GM12878 (cell line): ENCODE data around the gene AGBL1. TPM values are rescaled to one million over a fixed set of nuclear protein-coding genes. Genes with fewer than 3 reads are reported as not detected.

ENCODE experiments used
- ATAC-seq: fragments of 200-7000 bp; cut with Tn5 transposase; 3 replicates; pipeline ENCODE4 v1.9.1; 2020; ENCODE audit warnings: mild to moderate bottlenecking, moderate library complexity
- BruUV-seq: library from RNA; stranded (reverse); fragments of 400-500 nt; replicated peaks from 2 replicates; lab custom pipeline; 2021; lab: Mats Ljungman, UMichigan
- CTCF ChIA-PET: fragments of 300-600 bp; sonication (Branson Sonifier 250); formaldehyde crosslinking; extraction: SDS; loops from one replicate; lab custom pipeline; 2021; ENCODE audit warnings: inconsistent platforms; lab: Yijun Ruan, JAX
- POLR2A ChIA-PET: fragments of 350-600 bp; formaldehyde crosslinking; extraction: SDS; loops from one replicate; lab custom pipeline; 2021; ENCODE audit warnings: inconsistent platforms; lab: Charles Lee
- RAD21 ChIA-PET: fragments of 300-600 bp; sonication (Branson Sonifier 250); formaldehyde crosslinking; loops from one replicate; lab custom pipeline; 2023; ENCODE audit warnings: antibody characterized with exemption; ENCODE audit not compliant: unreplicated experiment; lab: Charles Lee
- SMC1A ChIA-PET: fragments of 300-600 bp; sonication (Branson Sonifier 250); formaldehyde crosslinking; loops from one replicate; lab custom pipeline; 2023; ENCODE audit not compliant: unreplicated experiment, uncharacterized antibody; lab: Charles Lee
- DNase-seq: peaks from one replicate; pipeline ENCODE4 v3.0.0-alpha.2; 2011; ENCODE audit warnings: low read depth, low spot score
- FAIRE-seq: peaks from 3 replicates; lab custom pipeline; 2011; peaks lifted over from hg19 to GRCh38; lab: Jason Lieb, UNC
- H2AFZ ChIP-seq: 2 replicates; pipeline ENCODE4 v1.6.0; 2011; ENCODE audit warnings: low read depth, low read length, control low read depth; ENCODE audit not compliant: control insufficient read depth
- H3K27ac ChIP-seq: 2 replicates; pipeline ENCODE4 v1.5.1; 2011; ENCODE audit warnings: control low read depth; ENCODE audit not compliant: control insufficient read depth, insufficient read depth
- H3K27me3 ChIP-seq, 2 experiments: replicated peaks in 1 of 2; 2 replicates each; pipeline versions ENCODE4 v1.6.0 to v1.6.1; 2011; ENCODE audit warnings: low read length in 1 of 2; ENCODE audit not compliant: control insufficient read depth in 2 of 2, insufficient read depth in 2 of 2
- H3K36me3 ChIP-seq, 2 experiments: 2 replicates each; pipeline ENCODE4 v1.5.1; 2011; ENCODE audit warnings: low read length in 1 of 2; ENCODE audit not compliant: control insufficient read depth in 2 of 2, insufficient read depth in 2 of 2
- H3K4me1 ChIP-seq: 2 replicates; pipeline ENCODE4 v1.6.1; 2011; ENCODE audit warnings: mild to moderate bottlenecking, low read length, moderate library complexity, mixed read lengths; ENCODE audit not compliant: control insufficient read depth, insufficient read depth
- H3K4me2 ChIP-seq: 2 replicates; pipeline ENCODE4 v1.6.0; 2011; ENCODE audit warnings: control low read depth; ENCODE audit not compliant: control insufficient read depth, insufficient read depth
- H3K4me3 ChIP-seq: fragments of 200-600 bp; sonication (generic); 2 replicates; pipeline ENCODE4 v1.5.1; 2016
- H3K79me2 ChIP-seq: 2 replicates; pipeline ENCODE4 v1.6.0; 2011; ENCODE audit warnings: low read length; ENCODE audit not compliant: control insufficient read depth, insufficient read depth
- H3K9ac ChIP-seq: 2 replicates; pipeline ENCODE4 v1.8.0; 2011; ENCODE audit warnings: low read length, control low read depth, mixed read lengths; ENCODE audit not compliant: control insufficient read depth, insufficient read depth
- H3K9me3 ChIP-seq: replicated peaks from 3 replicates; pipeline ENCODE4 v1.5.1; 2011; ENCODE audit warnings: mild to moderate bottlenecking, low read length; ENCODE audit not compliant: control insufficient read depth, insufficient read depth
- H4K20me1 ChIP-seq: 2 replicates; pipeline ENCODE4 v1.6.0; 2011; ENCODE audit not compliant: control insufficient read depth, insufficient read depth
- BRCA1 ChIP-seq: IDR thresholded peaks from 2 replicates; pipeline ENCODE4 v1.6.1; 2011; ENCODE audit warnings: low read depth, low read length, improper control_type of control experiment
- E2F4 ChIP-seq: IDR thresholded peaks from 2 replicates; pipeline ENCODE4 v1.6.1; 2012; ENCODE audit warnings: low read depth, low read length, improper control_type of control experiment
- FOS ChIP-seq: IDR thresholded peaks from 3 replicates; pipeline ENCODE4 v1.6.1; 2011; ENCODE audit warnings: borderline replicate concordance; ENCODE audit not compliant: insufficient read length; ENCODE audit errors: extremely low read depth
- NR2C1 ChIP-seq: fragments of 450-650 bp; IDR thresholded peaks from 2 replicates; pipeline ENCODE4 v1.6.1; 2017; ENCODE audit warnings: antibody characterized with exemption, mild to moderate bottlenecking, moderate library complexity
- SKIL ChIP-seq: fragments of 450-650 bp; IDR thresholded peaks from 2 replicates; pipeline ENCODE4 v1.6.1; 2017; ENCODE audit warnings: mild to moderate bottlenecking, low read depth, inconsistent platforms; ENCODE audit not compliant: poor library complexity, severe bottlenecking
- TCF7 ChIP-seq: IDR thresholded peaks from 2 replicates; pipeline ENCODE4 v1.6.1; 2014; ENCODE audit warnings: antibody characterized with exemption, borderline replicate concordance
- WGBS: methylation state at CpG from one replicate; pipeline ENCODE4 v1.1.6; 2016; ENCODE audit warnings: low lambda C conversion rate; ENCODE audit not compliant: insufficient replicate concordance, insufficient coverage; ENCODE audit errors: missing lambda C conversion rate; 5-methylcytosine and 5-hydroxymethylcytosine counted together
- in situ Hi-C: fragments of 300-500 bp; cut with MboI; formaldehyde crosslinking; loops from 9 replicates; pipeline ENCODE4 v1.14.3; 2018; ENCODE audit warnings: mixed read lengths
- intact Hi-C: fragments of 100-400 bp; cut with micrococcal nuclease; formaldehyde crosslinking; loops from one replicate; pipeline ENCODE4 v1.14.2; 2022; ENCODE audit not compliant: unreplicated experiment
- polyA plus RNA-seq, 11 experiments: library from polyadenylated mRNA; depleted of rRNA in 4 of 11; unstranded in 6 of 11; stranded (reverse) in 5 of 11; fragments of >200 nt; fragmentation: Nextera tagmentation in 4 of 11; fragmentation: Illumina TruSeq in 1 of 11; extraction: Ambion mirVana in 4 of 11; extraction: Trizol in 1 of 11; gene quantifications; 1 replicate in 1 of 11; 2 replicates in 10 of 11; pipeline versions ENCODE4 v1.2.1 to v1.2.3, GENCODE V29; 2011 to 2016; ENCODE audit warnings: inconsistent platforms in 2 of 11, missing spikeins in 2 of 11, low read depth in 1 of 11
- total RNA-seq, 4 experiments: library from RNA; depleted of rRNA in 3 of 4; stranded (reverse); fragments of >200 nt in 3 of 4; fragmentation: Illumina TruSeq in 1 of 4; extraction: Trizol in 1 of 4; gene quantifications; 2 replicates each; pipeline versions ENCODE4 v1.2.1 to v1.2.3, GENCODE V29; 2013 to 2021

Gene AGBL1
- total and polyA plus RNA-seq, 10 of the 15 experiments (the other 5 are each of a cell fraction or from before 2014, with no cell fraction given), result not detected

GRCh38 chr15:86620157-86620556, 540.5 kb downstream of the AGBL1 start:
- no peaks in the 10 kb centered on the region for H3K79me2 ChIP-seq
- no peak for DNase-seq
- ChIA-PET SMC1A (no interaction called here), POLR2A (no interaction called here), RAD21 (no interaction called here), CTCF (no interaction called here)
- no peaks in the 10 kb centered on the region for H3K36me3 ChIP-seq
- intact Hi-C loops, result no loop called here
- H4K20me1 ChIP-seq, result no peaks in the 10 kb centered on the region
- H3K4me2 ChIP-seq, result no peak overlapping the region
- ATAC-seq, result no peak
- H3K9me3 ChIP-seq, result no peaks in the 10 kb centered on the region
- H3K4me3 ChIP-seq, result no peak overlapping the region
- no peaks in the 10 kb centered on the region for H3K4me1 ChIP-seq
- in situ Hi-C loops, result no loop called here
- no peaks in the 10 kb centered on the region for H3K27me3 ChIP-seq
- BruUV-seq, result no TSS peak
- H2AFZ ChIP-seq, result no peak overlapping the region
- H3K27ac ChIP-seq, result no peak overlapping the region
- no peak for TF ChIP-seq E2F4
- TF ChIP-seq TCF7, result no peak
- no peak for TF ChIP-seq SKIL
- no peak for TF ChIP-seq BRCA1
- no peak for TF ChIP-seq FOS
- TF ChIP-seq NR2C1, result no peak
- WGBS, result 24% methylated on average over 5 of the region's 5 CpGs
- FAIRE-seq, result no peak
- no peak overlapping the region for H3K9ac ChIP-seq
